Hematopoietic multipotent progenitor cell (in vitro differentiated cells): ENCODE data around the gene HHIPL1. TPM values are rescaled to one million over a fixed set of nuclear protein-coding genes. Genes with fewer than 3 reads are reported as not detected.

Experiments
- DNase-seq, 3 donors: peaks; one replicate each; pipeline ENCODE4 v3.0.0-alpha.2; 2011 to 2015; ENCODE audit warnings: low read depth in 2 of 3, low spot score in 2 of 3
- total RNA-seq: library from RNA; depleted of rRNA; stranded (reverse); fragments of >200 nt; gene quantifications from one replicate; pipeline ENCODE4 v1.2.3, GENCODE V29; 2012

The HHIPL1 gene
- total RNA-seq, 1 donor, result under 0.01 TPM

DNA sequence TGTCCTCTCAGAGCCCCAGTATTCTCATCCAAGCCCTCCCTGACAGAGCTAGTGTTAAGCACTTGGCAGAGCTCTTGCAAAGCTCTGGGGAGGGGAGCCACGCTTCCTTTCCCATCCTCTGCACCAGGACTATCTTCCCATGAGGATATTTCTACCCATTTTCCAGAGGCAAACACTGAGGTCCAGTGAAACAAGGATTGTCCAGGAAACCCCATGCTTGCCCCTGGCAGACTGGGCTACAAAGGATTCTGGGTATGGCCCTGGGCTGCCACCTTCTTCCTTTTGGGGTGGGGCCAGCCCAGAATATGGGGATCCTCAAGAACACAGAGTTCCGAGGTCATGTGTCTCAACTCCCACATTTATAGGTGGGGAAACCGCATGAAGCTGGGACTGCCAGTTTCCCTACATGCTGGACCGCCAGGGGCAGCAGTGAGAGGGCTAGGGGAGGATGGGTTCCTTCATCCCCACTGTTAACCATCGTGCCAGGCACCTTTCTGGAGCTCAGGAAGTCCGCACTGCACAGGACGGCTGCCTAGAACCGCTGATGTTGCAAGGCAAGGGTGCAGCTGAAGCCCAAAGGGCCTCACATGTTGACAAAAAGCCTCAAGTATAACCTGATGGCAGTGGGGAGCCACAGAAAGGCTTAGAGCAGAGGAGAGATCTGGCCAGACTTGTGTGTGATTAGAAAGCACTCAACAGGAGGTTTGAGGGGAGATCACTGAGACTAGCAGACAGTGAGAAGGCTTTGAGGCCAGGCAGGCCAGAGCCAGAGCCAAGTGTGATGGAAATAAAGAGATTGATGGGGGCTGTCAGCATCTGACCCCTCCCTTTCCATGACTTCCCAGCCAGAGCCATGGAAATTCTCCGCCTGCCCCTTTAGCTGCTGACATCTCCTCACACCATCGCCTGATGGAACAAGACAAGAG is 35.4 kb upstream of the HHIPL1 start:
- DNase-seq, result peak in 1 of 3 donors; percentile 14

DNA sequence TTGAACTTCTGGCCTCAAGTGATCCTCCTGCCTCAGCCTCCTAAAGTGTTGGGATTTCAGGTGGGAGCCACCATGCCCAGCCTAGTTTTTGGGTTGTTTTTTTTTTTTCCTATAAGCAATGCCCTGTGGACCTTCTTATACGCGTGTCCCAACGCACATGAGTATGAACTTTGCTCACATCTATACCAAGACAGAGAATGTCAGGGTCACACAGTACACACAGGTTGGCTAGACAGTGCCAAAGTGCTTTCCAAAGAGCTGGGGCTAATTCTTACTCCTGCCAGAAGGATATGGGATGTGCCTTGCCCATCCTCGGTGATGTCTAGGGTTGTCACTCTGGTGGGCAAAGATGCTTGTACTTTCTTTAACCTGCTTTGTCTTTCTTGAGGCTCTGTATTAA is 33.3 kb upstream of the HHIPL1 start:
- DNase-seq, result no peak

DNA sequence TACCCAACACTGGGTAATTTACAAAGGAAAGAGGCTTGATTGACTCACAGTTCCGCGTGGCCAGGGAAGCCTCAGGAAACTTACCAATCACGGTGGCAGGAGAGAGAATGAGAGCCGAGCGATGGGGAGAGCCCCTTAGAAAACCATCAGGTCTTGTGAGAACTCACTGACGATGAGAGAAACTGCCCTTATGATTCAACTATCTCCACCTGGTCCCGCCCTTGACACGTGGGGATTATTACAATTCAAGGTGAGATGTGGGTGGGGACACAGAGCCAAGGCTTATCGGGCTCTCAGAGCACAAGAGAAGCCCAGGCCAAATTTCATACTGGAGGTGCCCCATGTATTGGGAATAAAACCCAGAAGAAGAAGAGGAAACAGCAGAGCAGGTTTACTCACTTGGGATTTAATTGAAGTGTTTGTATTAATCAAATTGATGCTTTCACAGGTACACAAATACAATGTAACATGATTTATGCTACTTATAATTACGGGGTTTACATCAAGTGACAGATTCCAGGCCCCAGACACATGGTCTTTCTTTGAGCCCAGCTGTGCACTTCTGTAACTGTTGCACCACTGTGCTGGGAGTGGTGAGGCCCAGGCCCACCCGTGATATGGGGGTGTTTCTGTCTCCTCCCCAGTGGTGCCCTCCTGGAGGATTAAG is 32.7 kb upstream of the HHIPL1 start:
- DNase-seq, result no peak

- DNase-seq, result no peak
Measured at GRCh38 chr14:99612738-99613330, 32.1 kb upstream of the HHIPL1 start.

GRCh38 chr14:99615497-99616157 is 29.3 kb upstream of the HHIPL1 start:
- no peak for DNase-seq

DNA sequence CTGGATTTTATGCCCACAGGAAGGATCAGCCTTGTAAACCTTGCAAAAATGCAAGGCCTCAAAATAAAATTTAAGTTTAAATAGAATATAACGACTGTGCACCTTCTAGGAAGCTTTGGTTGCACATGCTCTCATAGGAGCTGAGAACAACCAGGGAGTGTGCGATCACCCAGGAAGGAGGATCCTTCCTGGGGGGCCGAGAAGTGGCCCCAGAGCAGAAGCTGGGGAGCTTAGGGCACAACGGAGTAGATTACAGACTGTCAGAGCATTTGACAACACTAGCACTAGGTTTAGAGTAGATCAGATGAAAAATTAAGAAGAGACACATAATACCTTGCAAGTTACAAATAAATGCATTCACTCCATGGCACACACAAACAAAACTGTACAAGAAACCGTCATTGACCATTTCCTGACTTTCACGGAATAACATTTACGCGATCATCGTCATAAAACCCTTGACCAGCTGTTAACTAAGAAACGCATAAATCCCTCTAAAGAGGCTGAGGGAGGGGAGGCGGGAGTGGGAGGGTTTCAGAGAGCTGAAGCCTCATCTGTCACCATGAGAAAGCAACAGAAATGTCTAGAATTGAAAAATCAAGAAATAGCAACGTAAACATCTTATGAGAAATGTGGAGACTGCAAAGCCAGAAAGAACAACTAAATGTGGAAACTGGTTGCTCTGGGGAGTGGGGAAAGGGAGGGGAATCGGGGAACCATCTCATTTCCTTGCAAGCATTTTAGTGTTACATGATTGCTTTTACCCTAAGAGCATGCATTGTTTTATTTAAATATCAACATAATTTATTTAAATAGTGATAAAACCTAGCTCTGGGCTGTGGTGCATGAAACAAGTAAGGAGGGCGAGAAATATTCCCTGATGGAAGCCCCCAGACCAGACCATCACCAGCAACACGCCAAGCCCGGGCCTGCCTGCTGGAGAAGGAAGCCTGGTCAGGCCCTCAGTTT is 27.8 kb upstream of the HHIPL1 start:
- no peak for DNase-seq

GRCh38 chr14:99619835-99620834 is 24.8 kb upstream of the HHIPL1 start:
- no peak for DNase-seq

- DNase-seq, result no peak
Measured at GRCh38 chr14:99621948-99622347, 23.0 kb upstream of the HHIPL1 start.

GRCh38 chr14:99624024-99624423 is 20.9 kb upstream of the HHIPL1 start:
- no peak for DNase-seq

DNA sequence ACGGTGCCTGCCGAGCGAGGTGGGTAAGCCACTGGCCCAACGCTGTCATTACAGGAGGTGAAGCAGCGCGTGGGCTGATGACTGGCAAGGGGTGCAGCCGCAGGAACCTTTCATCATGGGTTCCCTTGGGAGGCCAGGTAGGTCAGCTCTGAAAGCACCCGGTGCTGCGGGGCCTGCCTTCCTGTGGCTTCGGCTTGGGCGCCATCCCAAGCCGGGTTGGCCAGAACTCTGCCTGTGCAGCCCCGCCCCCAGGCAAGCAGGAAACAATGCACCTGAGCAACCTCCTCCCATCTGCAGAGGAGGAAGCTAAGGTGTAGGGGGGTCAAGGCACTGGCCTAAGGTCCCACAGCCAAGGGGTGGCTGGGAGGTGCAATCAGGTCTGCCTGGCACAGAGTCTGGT is 20.0 kb upstream of the HHIPL1 start:
- DNase-seq, result no peak

DNA sequence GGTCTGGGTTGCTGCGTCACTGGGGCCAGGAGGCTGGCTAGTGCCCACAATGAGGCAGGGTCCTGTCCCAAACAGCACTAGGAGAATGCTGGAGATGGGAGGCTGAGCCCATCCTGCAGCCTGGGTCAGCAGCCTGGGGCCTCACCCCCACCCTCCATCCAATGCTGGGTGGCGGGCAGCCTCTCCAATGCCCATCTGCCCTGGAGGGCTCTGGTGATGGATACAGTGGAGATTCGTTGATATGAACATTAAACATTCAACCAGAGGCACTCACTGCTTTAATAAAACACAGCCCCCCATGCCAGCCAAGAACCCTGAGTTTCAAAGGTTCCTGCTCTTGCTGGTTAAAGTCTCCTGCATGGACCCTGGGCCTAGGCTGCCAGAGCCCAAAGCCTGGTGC is 19.5 kb upstream of the HHIPL1 start:
- DNase-seq, result no peak

DNA sequence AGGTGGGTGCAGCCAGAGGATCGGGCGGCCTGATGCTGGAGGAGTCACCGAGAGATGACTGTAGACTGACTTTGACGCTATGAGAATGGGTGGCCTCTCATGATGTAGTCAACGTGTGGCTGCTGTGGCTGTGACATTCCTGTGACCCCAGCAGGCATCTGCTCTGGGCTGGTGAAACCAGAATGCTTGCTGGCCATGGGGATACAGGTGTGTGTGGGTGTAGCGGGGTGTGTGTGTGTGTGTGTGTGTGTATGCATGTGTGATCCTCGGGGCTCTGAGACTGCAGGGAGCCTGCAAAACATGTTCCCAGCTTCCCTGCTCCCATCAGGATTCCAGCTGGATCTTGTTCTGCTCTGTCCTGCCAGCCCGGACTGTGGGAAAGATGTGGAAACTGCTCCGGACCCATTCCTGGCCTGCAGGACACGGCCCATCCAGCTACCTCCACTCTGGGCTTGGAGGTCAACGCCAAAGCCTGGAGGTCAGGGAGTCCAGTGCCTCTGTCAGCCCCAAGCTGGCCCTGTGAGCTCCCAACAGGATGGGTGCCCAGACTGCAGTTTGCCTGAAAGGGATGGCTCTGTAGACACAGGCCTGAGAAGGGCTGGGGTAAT is 18.8 kb upstream of the HHIPL1 start:
- no peak for DNase-seq

GRCh38 chr14:99627100-99627499 is 17.8 kb upstream of the HHIPL1 start:
- no peak for DNase-seq

DNA sequence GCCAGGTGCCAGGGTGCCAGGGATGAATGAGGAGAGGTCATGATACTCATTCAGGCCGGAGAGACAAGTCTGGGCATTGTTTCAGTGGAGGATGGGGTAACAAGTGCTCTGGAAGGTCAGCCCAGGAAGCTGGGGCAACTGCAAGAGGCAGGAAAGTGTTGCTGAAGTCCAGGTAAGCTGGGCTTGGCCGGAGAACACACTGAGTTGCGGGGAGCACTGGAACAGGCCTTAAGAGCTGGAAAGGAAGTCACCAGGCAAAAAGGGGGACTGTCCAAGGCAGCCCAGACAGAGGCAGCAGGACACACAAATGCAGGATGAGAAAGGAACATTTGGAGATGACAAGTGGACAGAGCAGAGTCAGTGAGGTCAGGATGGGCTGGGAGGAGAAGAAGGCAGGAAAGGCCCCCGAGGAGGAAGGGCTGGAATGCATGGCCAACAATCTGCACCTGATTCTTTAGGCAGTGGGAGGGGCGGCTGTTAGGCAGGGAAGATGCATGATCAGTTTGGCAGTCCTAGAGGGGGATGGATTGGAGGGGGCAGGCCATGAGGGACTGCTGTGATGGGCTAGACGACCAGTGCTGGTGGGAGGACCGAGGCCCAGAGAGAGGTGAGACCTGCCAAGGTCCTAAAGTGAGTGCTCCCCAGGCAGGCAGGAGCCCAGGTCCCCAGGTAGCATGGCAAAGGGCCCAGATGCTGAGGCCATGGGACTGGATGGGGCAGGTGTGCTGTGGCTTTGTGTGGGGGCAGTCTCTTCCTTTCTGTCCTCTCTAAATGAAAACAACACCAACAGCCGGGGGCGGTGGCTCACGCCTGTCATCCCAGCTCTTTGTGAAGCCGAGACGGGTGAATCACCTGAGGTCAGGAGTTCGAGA is 17.2 kb upstream of the HHIPL1 start:
- DNase-seq, result no peak

DNA sequence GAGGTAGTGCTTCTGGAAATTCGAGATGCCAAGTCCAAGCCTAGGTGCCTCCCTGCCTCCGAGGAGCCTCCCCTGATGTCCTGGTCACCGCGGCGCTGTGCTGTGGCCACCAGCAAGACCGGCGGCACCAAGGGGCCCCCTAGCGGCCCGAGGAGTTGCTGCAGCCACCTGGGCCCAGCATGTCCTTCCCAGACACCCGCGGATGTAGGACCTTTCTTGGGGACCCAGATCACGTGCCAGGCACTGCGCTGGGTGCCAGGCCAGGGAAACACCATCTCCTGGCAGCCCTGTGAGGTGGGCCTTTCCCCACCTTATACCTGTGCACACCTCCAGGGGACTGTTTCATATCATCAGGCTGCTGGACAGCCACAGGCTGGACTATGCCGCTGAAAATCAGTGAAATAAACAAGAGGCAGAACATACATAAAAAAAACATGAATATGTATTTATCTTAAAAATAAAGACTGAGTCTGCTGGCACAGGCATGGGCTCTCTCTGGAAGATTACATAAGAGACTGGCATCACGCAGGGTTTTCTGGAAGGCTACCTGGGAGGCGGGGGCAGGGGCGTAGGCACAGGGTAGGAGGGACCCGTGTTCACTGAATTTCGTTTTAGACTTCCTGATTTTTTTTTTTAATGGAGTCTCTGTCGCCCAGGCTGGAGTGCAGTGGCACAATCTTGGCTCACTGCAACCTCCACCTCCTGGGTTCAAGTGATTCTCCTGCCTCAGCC is 15.9 kb upstream of the HHIPL1 start:
- peak; percentile 43 to 54 (median 50) for DNase-seq

DNA sequence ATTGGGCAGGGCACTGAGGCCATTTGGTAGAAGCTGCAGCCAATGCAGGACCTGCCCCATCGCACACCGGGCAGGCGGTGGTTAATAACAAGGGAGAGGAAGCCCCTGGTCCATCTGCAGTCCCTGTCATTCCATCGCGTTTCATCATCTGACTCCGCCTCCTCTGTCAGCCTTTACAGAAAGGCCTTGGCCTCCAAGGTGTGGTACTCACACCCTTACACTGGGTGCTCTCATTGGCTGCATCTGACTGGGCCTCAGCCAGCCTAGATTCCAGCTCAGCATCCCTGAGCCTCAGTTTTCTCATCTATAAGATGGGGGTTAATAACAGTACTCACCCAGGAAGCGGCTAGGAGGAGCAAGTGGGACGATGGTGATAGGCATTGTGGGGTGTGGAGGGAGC is 14.7 kb upstream of the HHIPL1 start:
- DNase-seq, result no peak
